Caco-2 (cell line): ENCODE measurements around the gene SYP. TPM values are rescaled to one million over a fixed set of nuclear protein-coding genes. Genes with fewer than 3 reads are reported as not detected.

ENCODE experiments used
- BruUV-seq: library from RNA; stranded (reverse); fragments of 400-500 nt; replicated peaks from 2 replicates; lab custom pipeline; 2021; lab: Mats Ljungman, UMichigan
- CTCF ChIA-PET: fragments of 300-600 bp; sonication (Branson Sonifier 250); formaldehyde crosslinking; loops from one replicate; lab custom pipeline; 2022; ENCODE audit warnings: antibody characterized with exemption; lab: Charles Lee
- POLR2A ChIA-PET: fragments of 300-600 bp; sonication (Branson Sonifier 250); formaldehyde crosslinking; loops from one replicate; lab custom pipeline; 2022; ENCODE audit warnings: antibody characterized with exemption; lab: Charles Lee
- DNase-seq, 2 experiments: peaks; one replicate each; pipeline versions ENCODE4 v3.0.0 to v3.0.0-alpha.2; 2020 to 2022
- H3K27me3 ChIP-seq: replicated peaks from 2 replicates; pipeline ENCODE4 v1.6.0; 2011; ENCODE audit warnings: low read length; ENCODE audit not compliant: control insufficient read depth, insufficient read depth
- H3K36me3 ChIP-seq: 2 replicates; pipeline ENCODE4 v1.5.1; 2011; ENCODE audit warnings: low read length; ENCODE audit not compliant: control insufficient read depth, insufficient read depth
- H3K4me1 ChIP-seq: fragments of 250-450 bp; sonication (Bioruptor Pico); 2 replicates; pipeline ENCODE4 v1.5.1; 2020; ENCODE audit warnings: mild to moderate bottlenecking
- H3K4me3 ChIP-seq: 2 replicates; pipeline ENCODE4 v1.5.1; 2011; ENCODE audit warnings: low read depth, mild to moderate bottlenecking, control low read depth, low read length
- H3K9me3 ChIP-seq: fragments of 250-450 bp; sonication (Bioruptor Pico); 2 replicates; pipeline ENCODE4 v1.5.1; 2020; ENCODE audit warnings: mild to moderate bottlenecking, moderate library complexity
- H3K27ac Mint-ChIP-seq: one replicate; pipeline ENCODE4 v1.8.0; 2022; ENCODE audit warnings: mixed read lengths; ENCODE audit not compliant: unreplicated experiment
- H3K27me3 Mint-ChIP-seq: one replicate; pipeline ENCODE4 v1.8.0; 2022; ENCODE audit warnings: mixed read lengths; ENCODE audit not compliant: insufficient read depth, unreplicated experiment
- H3K36me3 Mint-ChIP-seq: one replicate; pipeline ENCODE4 v1.8.0; 2022; ENCODE audit warnings: mild to moderate bottlenecking, mixed read lengths; ENCODE audit not compliant: insufficient read depth, unreplicated experiment
- H3K4me1 Mint-ChIP-seq: one replicate; pipeline ENCODE4 v1.8.0; 2022; ENCODE audit warnings: low read depth, mixed read lengths; ENCODE audit not compliant: unreplicated experiment
- H3K4me3 Mint-ChIP-seq: one replicate; pipeline ENCODE4 v1.8.0; 2022; ENCODE audit warnings: mild to moderate bottlenecking, moderate library complexity, mixed read lengths; ENCODE audit not compliant: unreplicated experiment
- H3K9me3 Mint-ChIP-seq: one replicate; pipeline ENCODE4 v1.8.0; 2022; ENCODE audit warnings: mixed read lengths; ENCODE audit not compliant: unreplicated experiment
- CTCF ChIP-seq, 2 experiments: fragments of 200-600 bp in 1 of 2; IDR thresholded peaks; 1 replicate in 1 of 2; 2 replicates in 1 of 2; pipeline versions ENCODE4 v1.5.1 to v1.8.0; 2011 to 2022; ENCODE audit warnings: antibody characterized with exemption in 1 of 2, control low read depth in 1 of 2, inconsistent platforms in 1 of 2, low read depth in 1 of 2, low read length in 1 of 2, mild to moderate bottlenecking in 1 of 2, moderate library complexity in 1 of 2; ENCODE audit not compliant: insufficient read depth in 1 of 2, severe bottlenecking in 1 of 2, unreplicated experiment in 1 of 2
- intact Hi-C: fragments of 100-400 bp; cut with micrococcal nuclease; formaldehyde crosslinking; loops from one replicate; pipeline ENCODE4 v1.10.0; 2022; ENCODE audit not compliant: unreplicated experiment
- total RNA-seq: library from RNA; stranded (reverse); gene quantifications from 2 replicates; pipeline ENCODE4 v1.2.3, GENCODE V29; 2022

The SYP gene
- total RNA-seq, 1 experiment from 2014 or later: 18.3 TPM

GRCh38 chrX:49238735-49239134 lies 38.7 kb upstream of the SYP start:
- POLR2A ChIA-PET: no interaction called here
- BruUV-seq: no TSS peak
- Histone ChIP-seq H3K4me1 (no peaks in the 10 kb centered on the region), H3K36me3 (no peaks in the 10 kb centered on the region), H3K4me3 (no peak overlapping the region), H3K9me3 (no peaks in the 10 kb centered on the region), H3K27me3 (no peaks in the 10 kb centered on the region)
- Mint-ChIP-seq H3K36me3 (peaks cover 11% of the 10 kb centered on the region), H3K9me3 (no peaks in the 10 kb centered on the region), H3K27ac (no peak overlapping the region), H3K27me3 (no peaks in the 10 kb centered on the region), H3K4me3 (no peak overlapping the region), H3K4me1 (no peaks in the 10 kb centered on the region)
- CTCF ChIA-PET: no interaction called here
- DNase-seq: no peak
- intact Hi-C loops: loop anchor here (10.0 kb wide), 1 partner anchor 64 kb away; the partner anchor contains the start of gene PLP2
- no peak for TF ChIP-seq CTCF (IDR thresholded peaks at IDR 0.05; ENCODE audit: insufficient read depth in 1 of 2, low read depth in 1 of 2, low read length in 1 of 2, severe bottlenecking in 1 of 2, unreplicated experiment in 1 of 2)

GRCh38 chrX:49237060-49237459 lies 37.1 kb upstream of the SYP start:
- no peaks in the 10 kb centered on the region for H3K9me3 ChIP-seq
- Mint-ChIP-seq H3K27me3 (no peaks in the 10 kb centered on the region), H3K36me3 (peaks cover 11% of the 10 kb centered on the region), H3K4me3 (peak overlapping the region; percentile 96), H3K9me3 (no peaks in the 10 kb centered on the region), H3K4me1 (no peaks in the 10 kb centered on the region), H3K27ac (no peak overlapping the region)
- no peaks in the 10 kb centered on the region for H3K36me3 ChIP-seq
- TF ChIP-seq CTCF (IDR thresholded peaks at IDR 0.05; ENCODE audit: insufficient read depth in 1 of 2, low read depth in 1 of 2, low read length in 1 of 2, severe bottlenecking in 1 of 2, unreplicated experiment in 1 of 2): no peak
- no peak for DNase-seq
- intact Hi-C loops: loop anchor here (10.0 kb wide), 1 partner anchor 62 kb away; the partner anchor contains the start of gene PLP2
- no peaks in the 10 kb centered on the region for H3K27me3 ChIP-seq
- H3K4me3 ChIP-seq: no peak overlapping the region
- CTCF ChIA-PET: no interaction called here
- POLR2A ChIA-PET: no interaction called here
- no TSS peak for BruUV-seq
- H3K4me1 ChIP-seq: no peaks in the 10 kb centered on the region

GRCh38 chrX:49233887-49234555 lies 34.0 kb upstream of the SYP start:
- no peaks in the 10 kb centered on the region for H3K4me1 Mint-ChIP-seq
- Histone ChIP-seq H3K4me3 (no peak overlapping the region), H3K9me3 (no peaks in the 10 kb centered on the region), H3K4me1 (no peaks in the 10 kb centered on the region), H3K36me3 (no peaks in the 10 kb centered on the region), H3K27me3 (no peaks in the 10 kb centered on the region)
- peaks cover 6% of the 10 kb centered on the region for H3K36me3 Mint-ChIP-seq
- no peak for TF ChIP-seq CTCF (IDR thresholded peaks at IDR 0.05; ENCODE audit: insufficient read depth in 1 of 2, low read depth in 1 of 2, low read length in 1 of 2, severe bottlenecking in 1 of 2, unreplicated experiment in 1 of 2)
- BruUV-seq: no TSS peak
- H3K9me3 Mint-ChIP-seq: no peaks in the 10 kb centered on the region
- no peaks in the 10 kb centered on the region for H3K27me3 Mint-ChIP-seq
- no peak overlapping the region for H3K27ac Mint-ChIP-seq
- CTCF ChIA-PET: no interaction called here
- intact Hi-C loops: loop anchor here (2.0 to 10.0 kb wide), 2 partner anchors 43 to 59 kb away; partner anchors contain the start of gene PLP2
- no peak overlapping the region for H3K4me3 Mint-ChIP-seq
- no peak for DNase-seq
- POLR2A ChIA-PET: no interaction called here
